DOHH2 (cell line): Measurements from ENCODE around the gene MAP2.

Experiments
- H3F3A ChIP-seq: fragments of 200-600 bp; sonication (generic), shearing (Covaris generic); 2 replicates; pipeline ENCODE4 v1.6.0; 2016; ENCODE audit warnings: antibody characterized with exemption, mild to moderate bottlenecking; ENCODE audit not compliant: control insufficient read depth, insufficient read depth
- H3K27ac ChIP-seq: fragments of 200-600 bp; sonication (generic); 2 replicates; pipeline ENCODE4 v1.5.1; 2014; ENCODE audit warnings: low read depth, mild to moderate bottlenecking, low read length, moderate library complexity
- H3K27me3 ChIP-seq: fragments of 200-600 bp; sonication (generic); 2 replicates; pipeline ENCODE4 v1.6.1; 2014; ENCODE audit warnings: mild to moderate bottlenecking, low read length, mixed read lengths; ENCODE audit not compliant: control insufficient read depth
- H3K36me3 ChIP-seq: fragments of 200-600 bp; sonication (generic); 2 replicates; pipeline ENCODE4 v1.6.1; 2014; ENCODE audit warnings: mild to moderate bottlenecking, low read length, moderate library complexity, mixed read lengths; ENCODE audit not compliant: control insufficient read depth
- H3K4me1 ChIP-seq: fragments of 200-600 bp; sonication (generic); 2 replicates; pipeline ENCODE4 v1.6.1; 2014; ENCODE audit warnings: mild to moderate bottlenecking, low read length, mixed read lengths; ENCODE audit not compliant: control insufficient read depth
- H3K4me2 ChIP-seq: fragments of 200-600 bp; sonication (generic); 2 replicates; pipeline ENCODE4 v1.6.0; 2014; ENCODE audit warnings: mild to moderate bottlenecking, low read length, moderate library complexity
- H3K4me3 ChIP-seq: fragments of 200-600 bp; sonication (generic); 2 replicates; pipeline ENCODE4 v1.5.1; 2014; ENCODE audit warnings: mild to moderate bottlenecking, low read length, mixed read lengths
- H3K79me2 ChIP-seq: fragments of 200-600 bp; sonication (generic); 2 replicates; pipeline ENCODE4 v1.6.1; 2014; ENCODE audit warnings: mild to moderate bottlenecking, low read length, mixed read lengths; ENCODE audit not compliant: control insufficient read depth
- H3K9me2 ChIP-seq: fragments of 200-600 bp; sonication (generic); replicated peaks from 2 replicates; pipeline ENCODE4 v1.6.1; 2014; ENCODE audit warnings: mild to moderate bottlenecking, low read length, mixed read lengths; ENCODE audit not compliant: control insufficient read depth
- H3K9me3 ChIP-seq: fragments of 200-600 bp; sonication (generic); 2 replicates; pipeline ENCODE4 v1.6.1; 2014; ENCODE audit warnings: antibody characterized with exemption, low read length, mixed read lengths; ENCODE audit not compliant: control insufficient read depth, insufficient read depth
- H4K20me1 ChIP-seq: fragments of 200-600 bp; sonication (generic); 2 replicates; pipeline ENCODE4 v1.6.0; 2014; ENCODE audit warnings: low read depth, mild to moderate bottlenecking, antibody characterized with exemption, low read length, moderate library complexity; ENCODE audit not compliant: control insufficient read depth, insufficient read depth
- EZH2phosphoT487 ChIP-seq: fragments of 200-600 bp; sonication (generic); IDR thresholded peaks from 2 replicates; pipeline ENCODE4 v1.6.1; 2017; ENCODE audit warnings: borderline replicate concordance, mild to moderate bottlenecking, antibody characterized with exemption, low read length, moderate library complexity, mixed read lengths
- TF ChIP-seq, protein P1 (sequence below): fragments of 200-600 bp; sonication (generic); IDR thresholded peaks from one replicate; pipeline ENCODE4 v1.5.1; 2014; ENCODE audit warnings: antibody characterized with exemption, mild to moderate bottlenecking, low read depth, low read length; ENCODE audit not compliant: poor library complexity, severe bottlenecking

MAP2 gene

DNA sequence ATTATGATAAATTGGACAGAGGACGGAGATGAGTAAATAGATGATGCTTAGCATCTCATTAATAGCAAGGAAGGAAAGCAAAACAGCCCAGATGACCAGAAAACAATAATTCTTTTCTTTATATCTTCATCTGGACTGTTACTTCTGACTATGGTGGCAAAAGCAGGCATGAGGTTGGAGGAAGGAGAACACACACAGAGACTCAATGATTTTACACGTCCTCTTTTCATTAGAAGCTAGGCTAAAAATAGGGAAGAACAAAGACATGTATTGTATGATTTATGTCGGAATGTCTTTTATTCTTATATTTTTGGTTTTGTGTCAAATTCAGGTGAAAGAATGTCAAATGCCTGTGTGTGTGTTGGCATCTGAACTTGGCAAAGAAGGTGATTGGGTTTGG, 137.1 kb downstream of the MAP2 start:
- Histone ChIP-seq H3K27me3 (no peaks in the 10 kb centered on the region), H3K36me3 (no peaks in the 10 kb centered on the region), H3K27ac (no peak overlapping the region), H3K4me3 (no peak overlapping the region), H3F3A (no peaks in the 10 kb centered on the region), H4K20me1 (no peaks in the 10 kb centered on the region), H3K4me1 (peaks cover 13% of the 10 kb centered on the region), H3K9me2 (no peaks in the 10 kb centered on the region), H3K4me2 (no peak overlapping the region), H3K79me2 (no peaks in the 10 kb centered on the region), H3K9me3 (no peaks in the 10 kb centered on the region)
- TF ChIP-seq, protein P1, sequence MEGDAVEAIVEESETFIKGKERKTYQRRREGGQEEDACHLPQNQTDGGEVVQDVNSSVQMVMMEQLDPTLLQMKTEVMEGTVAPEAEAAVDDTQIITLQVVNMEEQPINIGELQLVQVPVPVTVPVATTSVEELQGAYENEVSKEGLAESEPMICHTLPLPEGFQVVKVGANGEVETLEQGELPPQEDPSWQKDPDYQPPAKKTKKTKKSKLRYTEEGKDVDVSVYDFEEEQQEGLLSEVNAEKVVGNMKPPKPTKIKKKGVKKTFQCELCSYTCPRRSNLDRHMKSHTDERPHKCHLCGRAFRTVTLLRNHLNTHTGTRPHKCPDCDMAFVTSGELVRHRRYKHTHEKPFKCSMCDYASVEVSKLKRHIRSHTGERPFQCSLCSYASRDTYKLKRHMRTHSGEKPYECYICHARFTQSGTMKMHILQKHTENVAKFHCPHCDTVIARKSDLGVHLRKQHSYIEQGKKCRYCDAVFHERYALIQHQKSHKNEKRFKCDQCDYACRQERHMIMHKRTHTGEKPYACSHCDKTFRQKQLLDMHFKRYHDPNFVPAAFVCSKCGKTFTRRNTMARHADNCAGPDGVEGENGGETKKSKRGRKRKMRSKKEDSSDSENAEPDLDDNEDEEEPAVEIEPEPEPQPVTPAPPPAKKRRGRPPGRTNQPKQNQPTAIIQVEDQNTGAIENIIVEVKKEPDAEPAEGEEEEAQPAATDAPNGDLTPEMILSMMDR: no peak
- no peak for TF ChIP-seq EZH2phosphoT487

DNA sequence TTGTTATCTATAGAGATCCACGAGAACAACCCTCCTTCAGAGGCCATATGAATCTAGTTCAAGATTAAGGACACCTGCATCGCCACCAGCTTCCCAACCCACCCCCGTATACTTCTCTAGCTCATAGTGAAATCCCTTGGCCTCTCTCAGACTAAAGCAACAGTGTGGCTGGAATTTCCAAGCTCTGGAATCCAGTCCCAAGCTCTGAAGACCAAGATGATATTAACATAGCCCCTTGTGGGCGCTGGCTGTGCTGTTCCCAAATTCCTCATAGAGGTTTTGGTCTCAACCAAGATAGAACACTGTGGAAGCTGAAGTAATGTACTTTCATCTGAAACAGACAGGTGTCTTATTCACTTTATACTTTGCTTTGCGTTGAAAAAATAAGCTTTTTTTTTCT, 139.6 kb downstream of the MAP2 start:
- Histone ChIP-seq H3F3A (no peaks in the 10 kb centered on the region), H3K9me3 (no peaks in the 10 kb centered on the region), H3K27ac (no peak overlapping the region), H3K4me1 (peaks cover 20% of the 10 kb centered on the region), H3K4me3 (no peak overlapping the region), H3K36me3 (no peaks in the 10 kb centered on the region), H3K79me2 (no peaks in the 10 kb centered on the region), H4K20me1 (no peaks in the 10 kb centered on the region), H3K9me2 (no peaks in the 10 kb centered on the region), H3K4me2 (no peak overlapping the region), H3K27me3 (no peaks in the 10 kb centered on the region)
- no peak for TF ChIP-seq EZH2phosphoT487
- TF ChIP-seq, protein P1: no peak

DNA sequence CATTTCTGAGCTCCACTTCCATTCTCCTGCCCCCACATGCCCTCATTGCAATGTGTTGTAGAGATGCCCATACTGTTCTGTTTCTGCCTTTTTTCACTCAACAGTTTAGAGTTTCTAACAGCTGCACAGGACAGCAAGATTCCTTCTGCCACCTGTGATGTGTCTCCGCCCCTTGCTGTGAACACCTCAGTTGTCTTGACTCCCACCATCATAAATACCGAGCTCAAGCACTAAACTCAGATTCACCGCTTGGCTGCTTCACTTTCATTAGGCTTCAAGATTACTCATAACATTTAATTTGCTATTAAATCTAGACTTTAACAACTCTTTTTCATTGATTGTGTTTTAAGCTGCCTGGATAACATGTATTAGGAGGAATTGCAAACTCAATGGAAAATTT, 141.0 kb downstream of the MAP2 start:
- H4K20me1 ChIP-seq: no peaks in the 10 kb centered on the region
- no peak overlapping the region for H3K4me3 ChIP-seq
- no peak overlapping the region for H3K27ac ChIP-seq
- TF ChIP-seq, protein P1: no peak
- no peak for TF ChIP-seq EZH2phosphoT487
- H3K4me2 ChIP-seq: no peak overlapping the region
- no peaks in the 10 kb centered on the region for H3K27me3 ChIP-seq
- H3K4me1 ChIP-seq: peaks cover 23% of the 10 kb centered on the region
- no peaks in the 10 kb centered on the region for H3K9me2 ChIP-seq
- H3F3A ChIP-seq: no peaks in the 10 kb centered on the region
- H3K79me2 ChIP-seq: no peaks in the 10 kb centered on the region
- H3K36me3 ChIP-seq: no peaks in the 10 kb centered on the region
- H3K9me3 ChIP-seq: no peaks in the 10 kb centered on the region
